K562 (cell line): ENCODE measurements around the gene ANKRD33. TPM values are rescaled to one million over a fixed set of nuclear protein-coding genes. Genes with fewer than 3 reads are reported as not detected.

Experiments used
- ATAC-seq: fragments of 200-7000 bp; cut with Tn5 transposase; 3 replicates; pipeline ENCODE4 v1.9.1; 2020; ENCODE audit warnings: moderate library complexity
- BruUV-seq: library from RNA; stranded (reverse); fragments of 400-500 nt; replicated peaks from 2 replicates; lab custom pipeline; 2021; lab: Mats Ljungman, UMichigan
- CTCF ChIA-PET: fragments of 300-600 bp; formaldehyde crosslinking; extraction: SDS; loops from one replicate; lab custom pipeline; 2021; ENCODE audit warnings: low intra/inter-chr PET ratio; lab: Yijun Ruan, JAX
- POLR2A ChIA-PET: fragments of 300-600, 350-650 bp; sonication (Branson Sonifier 250); formaldehyde crosslinking; extraction: SDS; loops from one replicate; lab custom pipeline; 2021; ENCODE audit warnings: antibody characterized with exemption, inconsistent platforms; lab: Yijun Ruan, JAX
- DNase-seq, 4 experiments: peaks; one replicate each; pipeline versions ENCODE4 v3.0.0 to v3.0.0-alpha.2; 2011 to 2018; ENCODE audit warnings: low spot score in 3 of 4, mixed read lengths in 3 of 4; ENCODE audit errors: extremely low read depth in 1 of 4
- FAIRE-seq: peaks from 2 replicates; lab custom pipeline; 2011; peaks lifted over from hg19 to GRCh38; lab: Jason Lieb, UNC
- H2AFZ ChIP-seq: 2 replicates; pipeline ENCODE4 v1.6.0; 2011; ENCODE audit warnings: low read depth, low read length, control low read depth, inconsistent platforms
- H3K27ac ChIP-seq: fragments of 200-600 bp; 3 replicates; pipeline ENCODE4 v1.8.0; 2011; ENCODE audit warnings: low read depth, mild to moderate bottlenecking, control low read depth, inconsistent platforms, low read length, moderate library complexity, mixed read lengths; ENCODE audit errors: extremely low read depth
- H3K27me3 ChIP-seq, 2 experiments: fragments of 300-600 bp in 1 of 2; 2 replicates in 1 of 2; 3 replicates in 1 of 2; pipeline versions ENCODE4 v1.6.0 to v1.8.0; 2011; ENCODE audit warnings: inconsistent platforms in 2 of 2, low read length in 2 of 2, mild to moderate bottlenecking in 1 of 2, mixed read lengths in 1 of 2, moderate library complexity in 1 of 2; ENCODE audit not compliant: control insufficient read depth in 2 of 2, insufficient read depth in 2 of 2
- H3K36me3 ChIP-seq: fragments of 300-600 bp; 3 replicates; pipeline ENCODE4 v1.8.0; 2011; ENCODE audit warnings: mild to moderate bottlenecking, low read length, inconsistent platforms; ENCODE audit not compliant: control insufficient read depth, insufficient read depth
- H3K4me1 ChIP-seq, 2 experiments: fragments of 200-600 bp in 1 of 2; replicated peaks in 1 of 2; 2 replicates in 1 of 2; 3 replicates in 1 of 2; pipeline versions ENCODE4 v1.5.1 to v1.8.0; 2011; ENCODE audit warnings: inconsistent platforms in 2 of 2, low read length in 2 of 2, mild to moderate bottlenecking in 1 of 2, mixed read lengths in 1 of 2, moderate library complexity in 1 of 2; ENCODE audit not compliant: control insufficient read depth in 2 of 2, insufficient read depth in 2 of 2
- H3K4me2 ChIP-seq: 2 replicates; pipeline ENCODE4 v1.6.1; 2011; ENCODE audit warnings: low read length, control low read depth, inconsistent platforms, mixed read lengths; ENCODE audit not compliant: insufficient read depth
- H3K4me3 ChIP-seq: fragments of 200-600 bp; sonication (generic), shearing (Covaris generic); 2 replicates; pipeline ENCODE4 v1.5.1; 2016; ENCODE audit warnings: control low read depth, inconsistent platforms
- H3K79me2 ChIP-seq: fragments of 200-600 bp; 3 replicates; pipeline ENCODE4 v1.8.0; 2011; ENCODE audit warnings: low read length, inconsistent platforms; ENCODE audit not compliant: control insufficient read depth, insufficient read depth
- H3K9ac ChIP-seq, 2 experiments: 2 replicates each; pipeline versions ENCODE4 v1.6.0 to v1.6.1; 2011; ENCODE audit warnings: low read depth in 2 of 2, low read length in 2 of 2, control low read depth in 1 of 2, inconsistent platforms in 1 of 2, mild to moderate bottlenecking in 1 of 2, mixed read lengths in 1 of 2; ENCODE audit not compliant: insufficient read depth in 1 of 2
- H3K9me1 ChIP-seq: one replicate; pipeline ENCODE4 v1.6.0; 2011; ENCODE audit warnings: inconsistent platforms, mild to moderate bottlenecking, low read length, moderate library complexity; ENCODE audit not compliant: control insufficient read depth, insufficient read depth
- H3K9me3 ChIP-seq: replicated peaks from 2 replicates; pipeline ENCODE4 v1.5.1; 2011; ENCODE audit warnings: low read depth, low read length, inconsistent platforms; ENCODE audit not compliant: control insufficient read depth, insufficient read depth
- H4K20me1 ChIP-seq: replicated peaks from 2 replicates; pipeline ENCODE4 v1.6.1; 2011; ENCODE audit warnings: low read length, inconsistent platforms, mixed read lengths; ENCODE audit not compliant: control insufficient read depth, insufficient read depth
- BCOR ChIP-seq: fragments of 450-650 bp; IDR thresholded peaks from 2 replicates; pipeline ENCODE4 v1.6.1; 2016
- CBFA2T2 ChIP-seq: fragments of 450-650 bp; conservative IDR thresholded peaks from 2 replicates; pipeline ENCODE4 v1.6.1; 2017; ENCODE audit warnings: mild to moderate bottlenecking
- DMBX1 ChIP-seq: fragments of 250-450 bp; sonication (Bioruptor Pico); IDR thresholded peaks from 2 replicates; pipeline ENCODE4 v1.8.0; 2022; ENCODE audit warnings: inconsistent platforms, mild to moderate bottlenecking, moderate library complexity, borderline replicate concordance
- JUND ChIP-seq, 2 experiments: IDR thresholded peaks; 2 replicates in 1 of 2; 3 replicates in 1 of 2; pipeline ENCODE4 v1.6.1; 2011; ENCODE audit warnings: borderline replicate concordance in 2 of 2, low read depth in 2 of 2, low read length in 2 of 2, improper control_type of control experiment in 1 of 2, missing biosample characterization in 1 of 2, missing genetic modification characterization in 1 of 2, missing genetic modification reagents in 1 of 2
- KAT7 ChIP-seq: sonication (generic); formaldehyde crosslinking; IDR thresholded peaks from 2 replicates; pipeline ENCODE4 v1.8.0; 2022; ENCODE audit warnings: missing genetic modification reagents, mild to moderate bottlenecking, borderline replicate concordance
- MED1 ChIP-seq: sonication (generic); formaldehyde crosslinking; IDR thresholded peaks from 2 replicates; pipeline ENCODE4 v1.8.1; 2023; ENCODE audit warnings: missing genetic modification reagents, borderline replicate concordance
- MYBL2 ChIP-seq, 2 experiments: fragments of 450-650 bp in 1 of 2; sonication (generic) in 1 of 2; formaldehyde crosslinking in 1 of 2; IDR thresholded peaks; 2 replicates each; pipeline versions ENCODE4 v1.6.1 to v1.8.1; 2017 to 2022; ENCODE audit warnings: borderline replicate concordance in 1 of 2, inconsistent platforms in 1 of 2, low read depth in 1 of 2, mild to moderate bottlenecking in 1 of 2, missing genetic modification reagents in 1 of 2, moderate library complexity in 1 of 2
- NCOR1 ChIP-seq: fragments of 450-650 bp; IDR thresholded peaks from 2 replicates; pipeline ENCODE4 v1.6.1; 2016; ENCODE audit warnings: mild to moderate bottlenecking, moderate library complexity
- SMAD4 ChIP-seq: fragments of 250-450 bp; sonication (Bioruptor Pico); conservative IDR thresholded peaks from 2 replicates; pipeline ENCODE4 v1.8.0; 2021; ENCODE audit warnings: inconsistent platforms, mild to moderate bottlenecking, moderate library complexity
- SREBF2 ChIP-seq: sonication (generic); formaldehyde crosslinking; IDR thresholded peaks from 2 replicates; pipeline ENCODE4 v1.4.0; 2020; ENCODE audit warnings: mild to moderate bottlenecking, missing genetic modification reagents
- TCFL5 ChIP-seq: fragments of 250-450 bp; sonication (Bioruptor Pico); conservative IDR thresholded peaks from 2 replicates; pipeline ENCODE4 v1.6.1; 2021; ENCODE audit warnings: mild to moderate bottlenecking, moderate library complexity, matching md5 sums
- ZC3H4 ChIP-seq: sonication (generic); formaldehyde crosslinking; IDR thresholded peaks from 2 replicates; pipeline ENCODE4 v1.9.0; 2021; ENCODE audit warnings: missing genetic modification reagents, borderline replicate concordance
- ZNF644 ChIP-seq: fragments of 200-800 bp; sonication (Bioruptor generic); IDR thresholded peaks from 2 replicates; pipeline ENCODE4 v1.6.1; 2016; ENCODE audit warnings: low read depth, missing genetic modification characterization, missing compliant biosample characterization
- WGBS: fragments of 100-300 bp; shearing (Covaris generic); methylation state at CpG from one replicate; pipeline ENCODE4 v1.1.6; 2016; ENCODE audit warnings: low coverage, mixed read lengths; ENCODE audit not compliant: insufficient coverage; ENCODE audit errors: missing lambda C conversion rate; 5-methylcytosine and 5-hydroxymethylcytosine counted together
- in situ Hi-C: fragments of 300-500 bp; cut with MboI; formaldehyde crosslinking; loops from 4 replicates; pipeline ENCODE4 v1.15.0; 2018; ENCODE audit warnings: inconsistent platforms, mixed read lengths
- intact Hi-C: fragments of 100-400 bp; cut with micrococcal nuclease; formaldehyde crosslinking; loops from 2 replicates; pipeline ENCODE4 v1.14.2; 2022
- polyA plus RNA-seq, 8 experiments: library from polyadenylated mRNA; depleted of rRNA in 4 of 8; stranded (reverse) in 5 of 8; unstranded in 3 of 8; fragments of >200 nt; fragmentation: Nextera tagmentation in 2 of 8; fragmentation: Illumina TruSeq in 1 of 8; extraction: Ambion mirVana in 2 of 8; extraction: Trizol in 1 of 8; gene quantifications; 2 replicates each; pipeline versions ENCODE4 v1.2.1 to v1.2.3, GENCODE V29; 2011 to 2014; ENCODE audit warnings: inconsistent platforms in 1 of 8, missing spikeins in 1 of 8
- total RNA-seq, 7 experiments: library from RNA; depleted of rRNA in 6 of 7; stranded (reverse); fragments of >200 nt in 6 of 7; fragmentation: Illumina TruSeq in 2 of 7; extraction: Trizol in 2 of 7; gene quantifications; 2 replicates each; pipeline versions ENCODE4 v1.2.1 to v1.2.3, GENCODE V29; 2011 to 2021; ENCODE audit warnings: low replicate concordance in 1 of 7
- TF ChIP-seq, protein P1 (sequence below): sonication (generic); formaldehyde crosslinking; IDR thresholded peaks from 2 replicates; pipeline ENCODE4 v1.8.0; 2022; ENCODE audit warnings: mild to moderate bottlenecking, missing genetic modification reagents
- TF ChIP-seq, protein P2 (sequence below): fragments of 450-650 bp; formaldehyde crosslinking; IDR thresholded peaks from 2 replicates; pipeline ENCODE4 v1.4.0; 2022; ENCODE audit warnings: missing genetic modification characterization
- TF ChIP-seq, protein P3 (sequence below): fragments of 450-650 bp; formaldehyde crosslinking; IDR thresholded peaks from 2 replicates; pipeline ENCODE4 v1.4.0; 2020; ENCODE audit warnings: mild to moderate bottlenecking, moderate library complexity

Gene ANKRD33
- total and polyA plus RNA-seq, 9 of the 15 experiments (the other 6 are each of a cell fraction or from before 2014, with no cell fraction given) = 0.04 to 0.11 (median 0.07) TPM; not detected in 4

DNA sequence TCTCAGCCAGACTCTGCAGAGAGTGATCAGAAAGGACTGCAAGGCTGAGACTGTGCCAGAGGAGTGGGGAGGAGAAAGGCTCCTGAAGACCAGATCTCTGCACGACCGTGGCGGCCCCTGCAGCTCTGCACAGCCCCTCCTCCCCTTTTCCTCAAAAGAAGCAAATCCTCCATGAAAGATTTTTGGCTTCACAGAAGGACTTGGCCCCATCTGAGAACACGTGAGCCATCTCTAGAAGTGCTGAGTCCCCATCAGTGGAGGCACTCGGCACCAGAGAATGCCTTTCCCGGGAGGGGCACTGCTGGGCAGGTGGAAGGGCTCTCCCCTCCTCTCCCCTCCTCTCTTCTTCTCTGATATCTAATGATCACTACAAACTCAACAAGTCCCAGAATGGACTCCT is 46.2 kb upstream of the ANKRD33 start:
- Histone ChIP-seq H3K9me1 (no peaks in the 10 kb centered on the region), H3K4me3 (no peak overlapping the region), H4K20me1 (no peaks in the 10 kb centered on the region), H3K9ac (no peak overlapping the region), H3K4me2 (no peak overlapping the region), H3K27me3 (peaks cover 36 to 93% of the 10 kb centered on the region in 2 experiments; a peak in 4 of 5 replicates), H2AFZ (no peak overlapping the region), H3K36me3 (no peaks in the 10 kb centered on the region), H3K9me3 (no peaks in the 10 kb centered on the region), H3K27ac (no peak overlapping the region), H3K4me1 (no peaks in the 10 kb centered on the region), H3K79me2 (no peaks in the 10 kb centered on the region)
- in situ Hi-C loops (no loop called here), intact Hi-C loops (no loop called here)
- no peak for ATAC-seq
- no TSS peak for BruUV-seq
- 0% methylated on average over 5 of the region's 6 CpGs for WGBS
- POLR2A ChIA-PET = interaction anchor here (0.5 to 1.5 kb wide), 2 partner anchors 10 to 18 kb away, joined by 3 to 7 read pairs; no protein-coding TSS in a partner anchor
- DNase-seq = no peak
- FAIRE-seq = no peak
- CTCF ChIA-PET = no interaction called here
- TF ChIP-seq ZC3H4 (CRISPR knock-in tag) = no peak
- no peak for TF ChIP-seq SREBF2 (CRISPR knock-in tag)
- TF ChIP-seq MED1 (CRISPR knock-in tag) = no peak
- no peak for TF ChIP-seq JUND (IDR thresholded peaks at IDR 0.05; ENCODE audit: borderline replicate concordance, low read depth, low read length)
- TF ChIP-seq JUND (tag; IDR thresholded peaks at IDR 0.05; ENCODE audit: borderline replicate concordance, low read depth, low read length) = no peak
- TF ChIP-seq, protein P1, sequence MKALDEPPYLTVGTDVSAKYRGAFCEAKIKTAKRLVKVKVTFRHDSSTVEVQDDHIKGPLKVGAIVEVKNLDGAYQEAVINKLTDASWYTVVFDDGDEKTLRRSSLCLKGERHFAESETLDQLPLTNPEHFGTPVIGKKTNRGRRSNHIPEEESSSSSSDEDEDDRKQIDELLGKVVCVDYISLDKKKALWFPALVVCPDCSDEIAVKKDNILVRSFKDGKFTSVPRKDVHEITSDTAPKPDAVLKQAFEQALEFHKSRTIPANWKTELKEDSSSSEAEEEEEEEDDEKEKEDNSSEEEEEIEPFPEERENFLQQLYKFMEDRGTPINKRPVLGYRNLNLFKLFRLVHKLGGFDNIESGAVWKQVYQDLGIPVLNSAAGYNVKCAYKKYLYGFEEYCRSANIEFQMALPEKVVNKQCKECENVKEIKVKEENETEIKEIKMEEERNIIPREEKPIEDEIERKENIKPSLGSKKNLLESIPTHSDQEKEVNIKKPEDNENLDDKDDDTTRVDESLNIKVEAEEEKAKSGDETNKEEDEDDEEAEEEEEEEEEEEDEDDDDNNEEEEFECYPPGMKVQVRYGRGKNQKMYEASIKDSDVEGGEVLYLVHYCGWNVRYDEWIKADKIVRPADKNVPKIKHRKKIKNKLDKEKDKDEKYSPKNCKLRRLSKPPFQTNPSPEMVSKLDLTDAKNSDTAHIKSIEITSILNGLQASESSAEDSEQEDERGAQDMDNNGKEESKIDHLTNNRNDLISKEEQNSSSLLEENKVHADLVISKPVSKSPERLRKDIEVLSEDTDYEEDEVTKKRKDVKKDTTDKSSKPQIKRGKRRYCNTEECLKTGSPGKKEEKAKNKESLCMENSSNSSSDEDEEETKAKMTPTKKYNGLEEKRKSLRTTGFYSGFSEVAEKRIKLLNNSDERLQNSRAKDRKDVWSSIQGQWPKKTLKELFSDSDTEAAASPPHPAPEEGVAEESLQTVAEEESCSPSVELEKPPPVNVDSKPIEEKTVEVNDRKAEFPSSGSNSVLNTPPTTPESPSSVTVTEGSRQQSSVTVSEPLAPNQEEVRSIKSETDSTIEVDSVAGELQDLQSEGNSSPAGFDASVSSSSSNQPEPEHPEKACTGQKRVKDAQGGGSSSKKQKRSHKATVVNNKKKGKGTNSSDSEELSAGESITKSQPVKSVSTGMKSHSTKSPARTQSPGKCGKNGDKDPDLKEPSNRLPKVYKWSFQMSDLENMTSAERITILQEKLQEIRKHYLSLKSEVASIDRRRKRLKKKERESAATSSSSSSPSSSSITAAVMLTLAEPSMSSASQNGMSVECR (CRISPR knock-in tag) = no peak
- TF ChIP-seq, protein P2, sequence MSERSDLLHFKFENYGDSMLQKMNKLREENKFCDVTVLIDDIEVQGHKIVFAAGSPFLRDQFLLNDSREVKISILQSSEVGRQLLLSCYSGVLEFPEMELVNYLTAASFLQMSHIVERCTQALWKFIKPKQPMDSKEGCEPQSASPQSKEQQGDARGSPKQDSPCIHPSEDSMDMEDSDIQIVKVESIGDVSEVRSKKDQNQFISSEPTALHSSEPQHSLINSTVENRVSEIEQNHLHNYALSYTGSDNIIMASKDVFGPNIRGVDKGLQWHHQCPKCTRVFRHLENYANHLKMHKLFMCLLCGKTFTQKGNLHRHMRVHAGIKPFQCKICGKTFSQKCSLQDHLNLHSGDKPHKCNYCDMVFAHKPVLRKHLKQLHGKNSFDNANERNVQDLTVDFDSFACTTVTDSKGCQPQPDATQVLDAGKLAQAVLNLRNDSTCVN = no peak
- TF ChIP-seq DMBX1 (CRISPR knock-in tag) = no peak
- TF ChIP-seq TCFL5 = no peak
- TF ChIP-seq ZNF644 = no peak
- TF ChIP-seq NCOR1 = no peak
- no peak for TF ChIP-seq KAT7 (CRISPR knock-in tag)
- no peak for TF ChIP-seq SMAD4
- TF ChIP-seq CBFA2T2 = no peak
- TF ChIP-seq, protein P3, sequence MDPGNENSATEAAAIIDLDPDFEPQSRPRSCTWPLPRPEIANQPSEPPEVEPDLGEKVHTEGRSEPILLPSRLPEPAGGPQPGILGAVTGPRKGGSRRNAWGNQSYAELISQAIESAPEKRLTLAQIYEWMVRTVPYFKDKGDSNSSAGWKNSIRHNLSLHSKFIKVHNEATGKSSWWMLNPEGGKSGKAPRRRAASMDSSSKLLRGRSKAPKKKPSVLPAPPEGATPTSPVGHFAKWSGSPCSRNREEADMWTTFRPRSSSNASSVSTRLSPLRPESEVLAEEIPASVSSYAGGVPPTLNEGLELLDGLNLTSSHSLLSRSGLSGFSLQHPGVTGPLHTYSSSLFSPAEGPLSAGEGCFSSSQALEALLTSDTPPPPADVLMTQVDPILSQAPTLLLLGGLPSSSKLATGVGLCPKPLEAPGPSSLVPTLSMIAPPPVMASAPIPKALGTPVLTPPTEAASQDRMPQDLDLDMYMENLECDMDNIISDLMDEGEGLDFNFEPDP (CRISPR knock-in tag) = no peak
- TF ChIP-seq MYBL2 (IDR thresholded peaks at IDR 0.05; ENCODE audit: low read depth) = no peak
- TF ChIP-seq MYBL2 (CRISPR knock-in tag; IDR thresholded peaks at IDR 0.05; ENCODE audit: borderline replicate concordance) = no peak
- no peak for TF ChIP-seq BCOR
